ENCODE data around the gene NIPAL1.

NIPAL1 gene

GRCh38 chr4:48064349-48064748 lies 47.8 kb downstream of the NIPAL1 start:
- no peak overlapping the region for H3K27ac ChIP-seq
- ChIA-PET POLR2A (ENCODE audit: low non-redundant PET) (no interaction called here), CTCF (no interaction called here)
- TF ChIP-seq CTCF (conservative IDR thresholded peaks at IDR 0.05; ENCODE audit: low read depth): no peak
- DNase-seq (ENCODE audit: low spot score): no peak

GRCh38 chr4:48065587-48066052 lies 49.0 kb downstream of the NIPAL1 start:
- H3K27ac ChIP-seq: no peak overlapping the region
- ChIA-PET POLR2A (ENCODE audit: low non-redundant PET) (no interaction called here), CTCF (interaction anchor here (0.7 to 1.0 kb wide), 2 partner anchors 10 to 31 kb away, joined by 3 to 4 read pairs; no protein-coding TSS in a partner anchor)
- TF ChIP-seq CTCF (conservative IDR thresholded peaks at IDR 0.05; ENCODE audit: low read depth): no peak
- no peak for DNase-seq (ENCODE audit: low spot score)

- DNase-seq (ENCODE audit: low spot score): no peak
- ChIA-PET POLR2A (ENCODE audit: low non-redundant PET) (no interaction called here), CTCF (no interaction called here)
- TF ChIP-seq CTCF (conservative IDR thresholded peaks at IDR 0.05; ENCODE audit: low read depth): no peak
- no peak overlapping the region for H3K27ac ChIP-seq
Measured at GRCh38 chr4:48067536-48067935, 51.0 kb downstream of the NIPAL1 start.

- H3K27ac ChIP-seq: no peak overlapping the region
- TF ChIP-seq CTCF (conservative IDR thresholded peaks at IDR 0.05; ENCODE audit: low read depth): no peak
- ChIA-PET POLR2A (ENCODE audit: low non-redundant PET) (no interaction called here), CTCF (no interaction called here)
- DNase-seq (ENCODE audit: low spot score): no peak
Measured at GRCh38 chr4:48068182-48068581, 51.6 kb downstream of the NIPAL1 start.

GRCh38 chr4:48069026-48069425 lies 52.5 kb downstream of the NIPAL1 start:
- TF ChIP-seq CTCF (conservative IDR thresholded peaks at IDR 0.05; ENCODE audit: low read depth): no peak
- CTCF ChIA-PET: no interaction called here
- H3K27ac ChIP-seq: no peak overlapping the region
- POLR2A ChIA-PET (ENCODE audit: low non-redundant PET): no interaction called here
- no peak for DNase-seq (ENCODE audit: low spot score)

GRCh38 chr4:48071191-48071590 lies 54.6 kb downstream of the NIPAL1 start:
- no peak for TF ChIP-seq CTCF (conservative IDR thresholded peaks at IDR 0.05; ENCODE audit: low read depth)
- ChIA-PET POLR2A (ENCODE audit: low non-redundant PET) (no interaction called here), CTCF (no interaction called here)
- no peak overlapping the region for H3K27ac ChIP-seq
- no peak for DNase-seq (ENCODE audit: low spot score)
